ENCODE data around the gene FAM149A.
A peak's percentile ranks its signal among the peaks of the same experiment; 100 is the strongest.

Gene FAM149A

DNA sequence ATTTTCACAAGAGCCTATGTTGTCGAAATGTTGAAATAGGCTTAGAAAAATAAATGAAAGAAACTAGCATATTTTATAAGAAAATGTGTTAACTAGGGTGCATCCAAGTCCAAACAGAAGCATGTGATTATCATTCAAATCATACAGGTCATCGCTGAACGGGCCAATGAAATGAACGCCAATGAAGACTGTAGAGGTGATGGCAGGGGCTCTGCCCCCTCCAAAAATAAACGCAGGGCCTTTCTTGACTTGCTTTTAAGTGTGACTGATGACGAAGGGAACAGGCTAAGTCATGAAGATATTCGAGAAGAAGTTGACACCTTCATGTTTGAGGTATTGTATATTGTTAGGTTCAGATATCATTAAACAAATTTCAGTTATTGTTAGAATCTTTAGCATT is 96.5 kb downstream of the FAM149A start:
- TF ChIP-seq, protein P1, sequence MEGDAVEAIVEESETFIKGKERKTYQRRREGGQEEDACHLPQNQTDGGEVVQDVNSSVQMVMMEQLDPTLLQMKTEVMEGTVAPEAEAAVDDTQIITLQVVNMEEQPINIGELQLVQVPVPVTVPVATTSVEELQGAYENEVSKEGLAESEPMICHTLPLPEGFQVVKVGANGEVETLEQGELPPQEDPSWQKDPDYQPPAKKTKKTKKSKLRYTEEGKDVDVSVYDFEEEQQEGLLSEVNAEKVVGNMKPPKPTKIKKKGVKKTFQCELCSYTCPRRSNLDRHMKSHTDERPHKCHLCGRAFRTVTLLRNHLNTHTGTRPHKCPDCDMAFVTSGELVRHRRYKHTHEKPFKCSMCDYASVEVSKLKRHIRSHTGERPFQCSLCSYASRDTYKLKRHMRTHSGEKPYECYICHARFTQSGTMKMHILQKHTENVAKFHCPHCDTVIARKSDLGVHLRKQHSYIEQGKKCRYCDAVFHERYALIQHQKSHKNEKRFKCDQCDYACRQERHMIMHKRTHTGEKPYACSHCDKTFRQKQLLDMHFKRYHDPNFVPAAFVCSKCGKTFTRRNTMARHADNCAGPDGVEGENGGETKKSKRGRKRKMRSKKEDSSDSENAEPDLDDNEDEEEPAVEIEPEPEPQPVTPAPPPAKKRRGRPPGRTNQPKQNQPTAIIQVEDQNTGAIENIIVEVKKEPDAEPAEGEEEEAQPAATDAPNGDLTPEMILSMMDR (IDR thresholded peaks at IDR 0.05; ENCODE audit: unreplicated experiment in 3 of 3): no peak
- no peak overlapping the region for H3K4me3 Mint-ChIP-seq
- H3K27ac Mint-ChIP-seq: no peak overlapping the region
- H3K9me3 Mint-ChIP-seq: peaks cover 2% of the 10 kb centered on the region
- peaks cover 16% of the 10 kb centered on the region for H3K36me3 Mint-ChIP-seq (ENCODE audit: low read depth)
- no peaks in the 10 kb centered on the region for H3K27me3 Mint-ChIP-seq (ENCODE audit: low read depth)
- H3K4me1 Mint-ChIP-seq: peaks cover 11% of the 10 kb centered on the region

DNA sequence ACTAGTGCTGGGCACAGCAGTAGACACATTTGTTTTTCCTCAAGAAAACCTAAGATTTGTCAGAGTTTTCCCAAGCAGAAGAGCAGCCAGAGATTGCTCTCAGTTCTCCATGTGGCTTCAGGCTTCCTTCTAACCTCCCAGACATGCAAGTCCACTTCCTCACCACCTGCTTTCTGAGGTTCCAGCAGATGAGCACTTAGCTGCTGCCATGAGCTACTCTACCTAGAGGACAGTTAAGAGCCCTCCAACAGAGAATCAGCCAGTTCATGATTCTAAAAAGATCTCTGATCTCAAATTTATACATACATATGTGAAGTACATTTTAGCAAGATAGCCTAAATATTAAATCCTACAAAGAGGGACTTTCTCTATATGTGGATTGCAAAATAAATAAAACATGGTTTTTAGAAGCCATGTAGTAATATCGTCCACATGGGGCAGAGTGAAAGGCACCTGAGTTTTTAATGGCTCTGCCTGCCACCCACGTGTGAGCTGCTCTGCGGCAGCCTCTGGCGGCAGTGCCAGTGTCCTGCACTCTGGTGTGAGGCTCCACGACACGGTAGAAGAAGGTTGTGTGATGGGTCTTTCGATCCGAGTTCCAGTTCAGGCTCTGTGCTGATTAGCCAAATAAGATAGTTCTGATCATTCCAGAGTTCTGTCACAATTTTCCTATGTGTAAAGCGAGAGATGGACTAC is 97.2 kb downstream of the FAM149A start:
- no peak overlapping the region for H3K27ac Mint-ChIP-seq
- H3K36me3 Mint-ChIP-seq (ENCODE audit: low read depth): peaks cover 15% of the 10 kb centered on the region
- TF ChIP-seq, protein P1 (IDR thresholded peaks at IDR 0.05; ENCODE audit: unreplicated experiment in 3 of 3): peak; percentile 46 to 50 (median 47)
- no peak overlapping the region for H3K4me3 Mint-ChIP-seq
- H3K4me1 Mint-ChIP-seq: peaks cover 11% of the 10 kb centered on the region
- H3K27me3 Mint-ChIP-seq (ENCODE audit: low read depth): peaks cover 3% of the 10 kb centered on the region
- H3K9me3 Mint-ChIP-seq: peaks cover 5% of the 10 kb centered on the region

DNA sequence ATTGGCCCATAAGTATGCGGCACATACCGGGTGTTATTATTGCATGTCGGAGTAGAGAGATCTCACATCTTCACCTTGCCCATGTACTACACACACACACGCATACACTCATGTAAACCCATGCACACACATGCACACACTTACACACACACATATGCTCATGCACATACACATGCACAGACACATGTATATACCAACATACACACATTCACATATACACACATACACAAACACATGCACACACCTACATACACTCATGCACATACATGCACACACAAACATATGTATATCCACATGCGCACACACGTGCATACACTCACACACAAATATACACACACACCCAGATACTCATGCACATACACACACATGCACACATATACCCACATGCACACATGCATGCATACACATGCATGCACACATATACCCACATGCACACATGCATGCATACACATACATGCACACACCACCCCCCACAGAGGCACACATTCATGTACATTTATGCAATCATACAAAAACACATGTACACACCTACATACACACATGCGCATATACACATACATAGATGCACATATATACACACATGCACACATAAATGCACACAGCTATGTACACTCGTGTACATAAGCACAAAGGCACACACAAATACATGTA is 98.1 kb downstream of the FAM149A start:
- H3K27ac Mint-ChIP-seq: peak overlapping the region in 2 of 3 experiments; percentile 10 to 81
- H3K4me1 Mint-ChIP-seq: peaks cover 11% of the 10 kb centered on the region
- TF ChIP-seq, protein P1 (IDR thresholded peaks at IDR 0.05; ENCODE audit: unreplicated experiment in 3 of 3): no peak
- peaks cover 5% of the 10 kb centered on the region for H3K9me3 Mint-ChIP-seq
- H3K27me3 Mint-ChIP-seq (ENCODE audit: low read depth): peaks cover 3% of the 10 kb centered on the region
- peaks cover 7% of the 10 kb centered on the region for H3K36me3 Mint-ChIP-seq (ENCODE audit: low read depth)
- H3K4me3 Mint-ChIP-seq: no peak overlapping the region

DNA sequence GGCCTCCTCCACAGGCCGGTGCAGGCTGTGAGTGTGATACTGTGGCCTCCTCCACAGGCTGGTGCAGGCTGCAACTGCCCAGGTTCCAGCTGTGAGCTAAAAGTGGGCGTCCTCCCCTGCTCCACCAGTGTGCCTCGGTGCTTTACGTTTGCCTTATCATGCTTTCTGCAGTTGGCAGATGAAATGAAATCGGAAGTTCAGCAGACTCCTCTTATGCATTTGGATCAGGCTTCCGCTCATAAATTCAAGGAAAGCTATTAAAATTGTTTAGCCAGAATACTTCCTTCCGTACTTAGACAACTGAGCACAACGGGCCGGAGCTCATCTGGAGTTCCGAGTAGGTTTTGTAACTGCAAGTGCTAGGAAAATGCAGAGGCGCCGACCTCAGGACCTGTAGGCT is 98.9 kb downstream of the FAM149A start:
- Mint-ChIP-seq H3K9me3 (peaks cover 8% of the 10 kb centered on the region), H3K36me3 (ENCODE audit: low read depth) (peaks cover 7% of the 10 kb centered on the region), H3K4me3 (no peak overlapping the region), H3K27ac (peak overlapping the region; percentile 24 to 81 (median 31)), H3K4me1 (peaks cover 11% of the 10 kb centered on the region), H3K27me3 (ENCODE audit: low read depth) (peaks cover 3% of the 10 kb centered on the region)
- TF ChIP-seq, protein P1 (IDR thresholded peaks at IDR 0.05; ENCODE audit: unreplicated experiment in 3 of 3): no peak

DNA sequence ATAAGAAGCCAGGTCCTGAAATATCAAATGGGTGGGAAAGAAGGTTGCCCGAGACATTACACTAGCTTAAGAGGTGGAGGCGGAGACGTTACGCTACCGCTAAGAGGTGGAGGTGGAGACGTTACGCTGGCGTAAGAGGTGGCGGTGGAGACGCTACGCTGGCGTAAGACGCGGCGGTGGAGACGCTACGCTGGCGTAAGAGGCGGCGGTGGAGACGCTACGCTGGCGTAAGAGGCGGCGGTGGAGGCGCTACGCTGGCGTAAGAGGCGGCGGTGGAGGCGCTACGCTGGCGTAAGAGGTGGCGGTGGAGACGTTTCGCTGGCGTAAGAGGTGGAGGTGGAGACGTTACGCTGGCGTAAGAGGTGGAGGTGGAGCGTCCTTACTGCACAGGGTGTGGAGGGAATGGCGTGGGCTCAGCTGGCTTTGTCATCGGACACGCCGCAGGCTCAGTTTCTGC is 99.6 kb downstream of the FAM149A start:
- TF ChIP-seq, protein P1 (IDR thresholded peaks at IDR 0.05; ENCODE audit: unreplicated experiment in 3 of 3): no peak
- peak overlapping the region in 2 of 3 experiments; percentile 24 to 81 for H3K27ac Mint-ChIP-seq
- no peak overlapping the region for H3K4me3 Mint-ChIP-seq
- peaks cover 13% of the 10 kb centered on the region for H3K36me3 Mint-ChIP-seq (ENCODE audit: low read depth)
- peaks cover 15% of the 10 kb centered on the region for H3K9me3 Mint-ChIP-seq
- H3K4me1 Mint-ChIP-seq: peaks cover 11% of the 10 kb centered on the region
- peaks cover 3% of the 10 kb centered on the region for H3K27me3 Mint-ChIP-seq (ENCODE audit: low read depth)

All from nephron (organoid).